Measurements from ENCODE around the gene SASS6.

DNA sequence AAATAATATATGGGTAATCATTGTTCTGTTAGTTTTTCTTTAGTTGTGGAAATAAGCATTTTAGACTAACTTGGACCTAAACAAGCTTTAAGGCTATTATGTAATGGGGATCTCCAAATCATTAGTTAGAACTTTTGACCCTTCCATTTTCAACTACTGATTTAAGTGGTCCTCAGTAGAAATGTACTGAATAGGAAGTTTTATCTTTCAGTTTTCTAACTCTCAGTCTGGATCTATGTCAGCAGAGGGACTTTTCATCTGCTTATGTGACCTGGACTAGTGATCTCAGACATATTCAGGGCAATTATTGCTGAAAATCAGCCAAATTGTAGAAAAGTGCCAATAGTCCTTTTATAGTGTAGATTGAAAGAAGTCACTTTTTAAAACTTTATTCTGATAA is 56.0 kb downstream of the SASS6 start:
- TF ChIP-seq GATA3 (IDR thresholded peaks at IDR 0.05; ENCODE audit: low read depth, low read length) (no peak), GATA2 (IDR thresholded peaks at IDR 0.05; ENCODE audit: low read depth, low read length) (no peak)
